GM12878 (cell line): ENCODE data around the gene PTPRN2.

Experiments used
- CEBPB ChIP-seq, 2 experiments: fragments of 150-350 bp in 1 of 2; IDR thresholded peaks; 2 replicates each; pipeline ENCODE4 v1.6.1; 2012 to 2014; ENCODE audit warnings: low read depth in 2 of 2, low read length in 2 of 2, borderline replicate concordance in 1 of 2, inconsistent platforms in 1 of 2
- GABPA ChIP-seq: IDR thresholded peaks from 2 replicates; pipeline ENCODE4 v1.6.1; 2014; ENCODE audit warnings: antibody characterized with exemption, low read depth, mild to moderate bottlenecking, inconsistent platforms
- IKZF2 ChIP-seq, 2 experiments: fragments of 450-650 bp; IDR thresholded peaks; 2 replicates each; pipeline ENCODE4 v1.6.1; 2017; ENCODE audit warnings: mild to moderate bottlenecking in 2 of 2, moderate library complexity in 2 of 2
- JUND ChIP-seq: IDR thresholded peaks from 2 replicates; pipeline ENCODE4 v1.6.1; 2012; ENCODE audit warnings: low read depth, mild to moderate bottlenecking, low read length, improper control_type of control experiment, moderate library complexity
- MYC ChIP-seq: IDR thresholded peaks from 2 replicates; pipeline ENCODE4 v1.6.1; 2011; ENCODE audit warnings: mild to moderate bottlenecking, low read length, moderate library complexity, inconsistent platforms; ENCODE audit not compliant: insufficient read depth, insufficient replicate concordance, insufficient read length, severe bottlenecking
- POLR2A ChIP-seq: IDR thresholded peaks from 2 replicates; pipeline ENCODE4 v1.6.1; 2011; ENCODE audit warnings: low read depth, mild to moderate bottlenecking, low read length
- REST ChIP-seq: IDR thresholded peaks from 2 replicates; pipeline ENCODE4 v1.6.1; 2012; ENCODE audit warnings: mild to moderate bottlenecking, low read depth, low read length
- YY1 ChIP-seq: IDR thresholded peaks from 2 replicates; pipeline ENCODE4 v1.6.1; 2011; ENCODE audit warnings: low read depth, mild to moderate bottlenecking, low read length
- ZBED1 ChIP-seq: IDR thresholded peaks from 2 replicates; pipeline ENCODE4 v1.6.1; 2016; ENCODE audit warnings: borderline replicate concordance
- ZBTB11 ChIP-seq: fragments of 450-650 bp; formaldehyde crosslinking; IDR thresholded peaks from 2 replicates; pipeline ENCODE4 v1.5.0; 2022; ENCODE audit warnings: mild to moderate bottlenecking, missing genetic modification characterization
- ZNF274 ChIP-seq: IDR thresholded peaks from one replicate; pipeline ENCODE4 v1.8.0; 2011; ENCODE audit not compliant: insufficient read length, insufficient read depth
- TF ChIP-seq, protein P1 (sequence below), 3 experiments: IDR thresholded peaks in 2 of 3; conservative IDR thresholded peaks in 1 of 3; 2 replicates each; pipeline ENCODE4 v1.5.1; 2011; ENCODE audit warnings: low read depth in 3 of 3, low read length in 3 of 3, mild to moderate bottlenecking in 3 of 3, control low read depth in 2 of 3, moderate library complexity in 2 of 3, inconsistent platforms in 1 of 3, mixed read lengths in 1 of 3; ENCODE audit not compliant: control insufficient read depth in 2 of 3, insufficient read depth in 1 of 3; ENCODE audit errors: extremely low read depth in 1 of 3

DNA sequence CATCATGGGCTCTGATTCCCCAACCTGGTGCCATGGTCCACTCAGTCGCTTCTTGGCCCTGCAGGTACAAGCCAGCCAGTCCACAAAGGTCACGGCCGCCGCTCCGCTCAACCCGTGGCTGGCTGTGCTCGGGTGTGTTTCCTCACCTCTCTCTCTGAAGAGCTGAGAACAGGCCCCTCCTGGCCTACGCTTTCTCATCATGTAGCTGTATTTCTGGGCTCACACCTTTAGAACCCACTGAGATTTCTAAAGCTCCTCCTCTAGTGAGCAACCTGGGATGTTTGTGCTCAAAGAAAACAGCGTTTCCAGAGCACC is 30.2 kb downstream of the PTPRN2 start:
- TF ChIP-seq, protein P1, sequence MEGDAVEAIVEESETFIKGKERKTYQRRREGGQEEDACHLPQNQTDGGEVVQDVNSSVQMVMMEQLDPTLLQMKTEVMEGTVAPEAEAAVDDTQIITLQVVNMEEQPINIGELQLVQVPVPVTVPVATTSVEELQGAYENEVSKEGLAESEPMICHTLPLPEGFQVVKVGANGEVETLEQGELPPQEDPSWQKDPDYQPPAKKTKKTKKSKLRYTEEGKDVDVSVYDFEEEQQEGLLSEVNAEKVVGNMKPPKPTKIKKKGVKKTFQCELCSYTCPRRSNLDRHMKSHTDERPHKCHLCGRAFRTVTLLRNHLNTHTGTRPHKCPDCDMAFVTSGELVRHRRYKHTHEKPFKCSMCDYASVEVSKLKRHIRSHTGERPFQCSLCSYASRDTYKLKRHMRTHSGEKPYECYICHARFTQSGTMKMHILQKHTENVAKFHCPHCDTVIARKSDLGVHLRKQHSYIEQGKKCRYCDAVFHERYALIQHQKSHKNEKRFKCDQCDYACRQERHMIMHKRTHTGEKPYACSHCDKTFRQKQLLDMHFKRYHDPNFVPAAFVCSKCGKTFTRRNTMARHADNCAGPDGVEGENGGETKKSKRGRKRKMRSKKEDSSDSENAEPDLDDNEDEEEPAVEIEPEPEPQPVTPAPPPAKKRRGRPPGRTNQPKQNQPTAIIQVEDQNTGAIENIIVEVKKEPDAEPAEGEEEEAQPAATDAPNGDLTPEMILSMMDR (IDR thresholded peaks at IDR 0.05 in 2 of 3, conservative IDR thresholded peaks at IDR 0.05 in 1 of 3; ENCODE audit: control insufficient read depth in 2 of 3, extremely low read depth in 1 of 3, insufficient read depth in 1 of 3, low read depth in 3 of 3, low read length in 3 of 3), result no peak
- TF ChIP-seq YY1, result no peak
- TF ChIP-seq JUND, result no peak
- TF ChIP-seq GABPA, result no peak
- no peak for TF ChIP-seq MYC
- TF ChIP-seq IKZF2 (IDR thresholded peaks at IDR 0.05), result no peak
- TF ChIP-seq CEBPB (IDR thresholded peaks at IDR 0.05; ENCODE audit: borderline replicate concordance in 1 of 2, low read depth in 2 of 2, low read length in 2 of 2), result no peak
- TF ChIP-seq ZNF274, result no peak
- TF ChIP-seq ZBED1, result no peak
- TF ChIP-seq POLR2A, result no peak
- TF ChIP-seq ZBTB11 (CRISPR knock-in tag), result no peak
- TF ChIP-seq REST, result no peak
